Stimulated activated CD4-positive, alpha-beta T cell treated with anti-CD3 and anti-CD28 coated beads, Interleukin-4, amount 100 ng/mL, for 4 hours (primary cell): ENCODE measurements around the gene STK32B.
"Not testable (repeated sequence)": the region's sequence is repeated elsewhere in the genome, so short reads cannot be mapped to it uniquely, and the experiment has no call there.

ENCODE experiments used
- DNase-seq, 2 experiments: peaks; one replicate each; pipeline ENCODE4 v3.0.0-alpha.2; 2020

Gene STK32B

DNA sequence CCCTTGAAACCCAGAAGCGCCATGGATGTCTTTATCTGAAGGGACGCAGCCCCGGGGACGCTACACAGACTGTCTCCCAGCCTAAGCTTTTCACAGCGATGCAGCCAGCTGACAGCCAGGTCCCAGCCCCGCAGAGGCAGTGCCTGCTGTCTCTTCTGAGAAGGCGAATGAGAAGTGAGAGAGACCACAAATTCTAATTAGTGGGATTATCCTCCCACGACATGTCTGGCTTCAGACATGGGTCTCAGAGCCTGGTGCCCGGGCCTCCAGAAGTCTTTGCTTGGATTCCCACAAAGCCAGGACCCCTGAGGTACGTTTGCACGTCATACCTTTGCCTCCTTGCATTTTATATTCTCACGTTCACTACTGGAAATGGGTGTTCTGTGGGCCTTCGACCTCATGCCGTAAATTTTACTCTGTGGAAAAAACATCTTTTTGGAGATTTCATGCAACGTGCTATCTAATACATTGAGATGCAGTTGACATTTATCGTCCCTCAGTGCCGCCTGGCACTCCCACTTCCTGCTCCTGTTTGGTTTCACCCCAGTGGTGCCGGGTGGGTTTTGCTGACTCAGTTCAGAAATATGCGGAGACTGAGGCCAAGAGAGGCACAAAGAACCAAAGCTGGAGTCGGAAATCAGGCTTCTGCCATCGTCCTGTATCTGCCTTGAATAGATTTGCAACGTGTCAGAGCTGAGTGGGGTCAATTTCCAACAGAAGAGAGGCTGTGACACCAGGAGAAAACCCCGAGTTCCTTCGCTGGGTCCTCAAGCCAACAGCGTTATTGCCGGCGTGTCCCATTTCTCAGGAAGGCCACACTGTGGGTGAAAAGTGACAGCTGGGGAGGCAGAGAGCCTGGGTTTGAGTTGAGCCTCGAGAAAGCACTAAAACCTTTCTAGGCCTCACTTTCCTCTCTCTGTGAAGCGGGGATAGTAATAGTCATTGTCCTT is 114.4 kb downstream of the STK32B start:
- DNase-seq, result no peak

DNA sequence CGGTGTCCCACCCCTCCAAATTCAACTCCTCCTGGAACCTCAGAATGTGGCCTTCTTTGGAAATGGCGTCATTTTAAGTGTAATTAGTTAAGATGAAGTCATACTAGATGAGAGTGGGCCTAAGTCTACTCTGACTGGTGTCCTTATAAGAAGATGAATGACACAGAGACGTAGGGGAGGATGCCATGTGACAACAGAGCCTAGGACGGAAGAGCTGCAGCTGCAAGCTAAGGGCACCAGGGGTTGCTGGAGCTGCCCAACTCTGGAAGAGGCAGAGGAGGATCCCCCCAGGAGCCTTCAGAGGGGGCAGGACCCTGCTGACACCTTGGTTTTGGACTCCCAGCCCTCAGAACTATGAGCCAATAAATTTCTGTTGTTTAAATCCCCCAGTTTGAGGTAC is 115.1 kb downstream of the STK32B start:
- no peak for DNase-seq

DNA sequence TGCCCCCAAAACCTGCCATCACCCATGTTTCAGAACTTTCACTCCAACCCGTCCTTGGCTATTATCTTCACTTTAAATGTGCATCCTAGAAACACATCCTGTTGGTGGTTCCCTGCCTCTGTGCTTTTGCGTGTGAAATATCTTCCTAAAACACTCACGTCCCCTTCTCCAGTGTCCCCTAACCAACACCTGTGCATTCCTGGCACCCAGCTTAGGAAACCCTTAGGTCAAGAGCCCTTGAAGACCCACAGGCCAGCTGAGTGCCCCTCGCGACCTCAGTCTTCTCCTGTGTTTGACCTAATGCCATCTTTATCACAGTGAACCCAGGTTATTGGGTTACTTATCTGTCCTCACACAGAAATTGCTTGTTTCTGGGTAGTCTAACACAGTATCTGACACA is 117.6 kb downstream of the STK32B start:
- DNase-seq, result no peak

DNA sequence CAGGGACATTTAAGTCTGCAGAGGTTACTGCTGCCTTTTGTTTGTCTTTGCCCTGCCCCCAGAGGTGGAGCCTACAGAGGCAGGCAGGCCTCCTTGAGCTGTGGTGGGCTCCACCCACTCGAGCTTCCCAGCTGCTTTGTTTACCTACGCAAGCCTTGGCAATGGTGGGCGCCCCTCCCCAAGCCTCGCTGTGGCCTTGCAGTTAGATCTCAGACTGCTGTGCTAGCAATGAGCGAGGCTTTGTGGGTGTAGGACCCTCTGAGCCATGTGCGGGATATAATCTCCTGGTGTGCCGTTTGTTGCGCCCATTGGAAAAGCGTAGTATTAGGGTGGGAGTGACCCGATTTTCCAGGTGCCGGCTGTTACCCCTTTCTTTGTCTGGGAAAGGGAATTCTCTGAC is 124.6 kb downstream of the STK32B start:
- not testable (repeated sequence) for DNase-seq

DNA sequence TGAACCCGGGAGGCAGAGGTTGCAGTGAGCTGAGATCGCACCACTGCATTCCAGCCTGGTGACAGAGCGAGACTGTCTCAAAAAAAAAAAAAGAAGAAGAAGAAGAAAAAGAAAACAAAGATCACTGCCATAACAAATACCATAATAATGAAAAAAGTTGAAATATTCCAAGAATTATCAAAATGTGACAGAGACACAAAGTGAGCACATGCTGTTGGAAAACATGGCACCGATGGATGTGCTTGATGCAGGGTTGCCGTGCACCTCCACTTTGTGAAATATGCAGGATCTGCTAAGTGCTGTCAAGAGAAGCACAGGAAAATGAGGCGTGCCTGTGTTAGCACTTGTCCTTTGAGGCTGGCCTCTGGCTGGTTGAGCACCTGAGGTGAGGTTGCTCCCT is 133.3 kb downstream of the STK32B start:
- no peak for DNase-seq

DNA sequence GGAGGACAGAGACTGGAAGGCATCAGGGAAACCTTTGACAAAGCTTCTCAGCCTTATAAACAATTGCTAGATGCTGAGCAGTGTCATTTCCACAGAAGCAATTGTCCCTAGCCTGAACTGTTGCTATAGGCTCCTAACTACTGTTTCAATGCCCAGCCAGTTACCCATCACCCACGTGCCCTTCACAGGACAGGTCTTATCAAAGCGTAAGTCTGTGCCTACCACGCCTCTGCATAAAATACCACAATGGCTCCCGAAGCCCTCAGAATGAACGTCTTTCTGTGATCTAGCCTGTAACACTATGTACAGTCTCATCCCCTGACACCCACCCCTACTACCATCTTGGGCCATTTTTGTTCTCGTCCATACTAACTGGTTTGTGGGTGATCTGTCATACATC is 134.3 kb downstream of the STK32B start:
- DNase-seq, result no peak

DNA sequence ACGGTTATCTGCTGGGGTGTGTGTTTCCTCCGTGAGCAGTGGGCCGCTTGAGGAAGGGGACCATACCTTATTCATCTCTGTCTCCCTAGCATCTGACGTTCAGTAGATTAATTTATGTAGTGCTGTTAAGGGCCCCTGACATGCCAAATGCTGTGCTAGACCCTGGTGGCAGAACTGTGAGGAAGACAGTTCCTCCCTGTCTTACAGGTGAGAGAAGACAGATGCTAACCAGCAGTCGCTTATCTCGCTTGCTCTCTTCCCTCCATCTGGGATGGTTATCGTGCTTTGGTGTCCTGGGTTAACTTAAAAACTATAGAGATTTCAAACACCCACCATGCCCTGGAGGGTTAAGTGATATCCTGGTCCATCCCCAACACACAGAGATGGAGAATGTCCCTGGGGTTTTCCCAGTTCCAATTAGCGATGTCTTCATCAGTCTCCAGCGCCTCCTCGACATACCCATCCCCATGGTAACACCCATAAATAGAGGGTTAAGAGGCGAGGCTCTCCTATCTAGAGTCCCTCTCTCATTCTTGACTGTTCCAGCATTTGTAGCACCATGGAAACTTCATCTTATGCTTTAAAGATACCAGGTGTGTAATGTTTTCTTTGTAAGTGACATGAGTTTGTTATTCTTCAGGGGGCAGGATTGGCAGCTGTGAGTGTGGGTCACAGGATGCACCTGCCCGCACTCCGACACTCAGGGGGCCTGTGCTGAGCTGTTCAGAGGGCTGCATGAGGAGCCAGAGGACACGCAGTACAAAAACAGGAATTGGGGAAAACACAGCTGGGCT is 135.2 kb downstream of the STK32B start:
- no peak for DNase-seq

DNA sequence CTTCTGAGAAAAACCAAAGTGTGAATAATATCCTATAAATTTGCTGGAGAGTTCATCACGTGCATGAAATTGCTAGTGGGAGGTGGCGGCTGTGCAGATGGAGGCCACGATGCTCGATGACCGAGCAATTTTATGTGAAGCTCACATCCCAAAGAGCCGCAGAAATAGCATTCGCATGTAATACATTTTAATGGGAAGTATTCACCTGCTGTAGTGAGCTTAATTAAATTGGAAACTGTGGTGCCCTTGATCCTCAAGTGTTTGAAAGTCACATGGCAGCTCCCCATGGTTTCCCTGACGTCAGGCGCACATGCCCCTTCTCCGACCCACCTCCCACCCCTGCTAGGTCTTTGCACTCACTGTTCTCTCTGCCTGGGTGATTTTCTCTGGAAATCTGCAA is 136.8 kb downstream of the STK32B start:
- no peak for DNase-seq

DNA sequence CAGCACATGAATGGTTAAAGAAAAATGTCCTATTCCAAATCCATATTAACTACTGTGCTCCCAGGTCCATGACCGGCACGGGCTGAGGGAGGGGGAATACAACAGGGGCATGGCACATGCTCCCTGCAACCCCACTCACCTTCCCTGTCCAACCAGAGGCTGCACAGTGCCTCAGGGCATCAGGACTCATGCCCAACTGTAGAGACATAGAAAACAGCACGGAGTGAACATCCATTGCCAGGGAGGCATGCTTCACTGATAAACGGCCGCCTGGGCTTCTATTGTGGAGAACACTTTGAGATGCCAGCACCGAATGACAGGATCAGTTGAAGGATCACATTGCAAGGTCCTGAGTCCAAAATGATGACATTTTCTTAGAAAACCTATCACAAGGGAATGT is 140.6 kb downstream of the STK32B start:
- no peak for DNase-seq

DNA sequence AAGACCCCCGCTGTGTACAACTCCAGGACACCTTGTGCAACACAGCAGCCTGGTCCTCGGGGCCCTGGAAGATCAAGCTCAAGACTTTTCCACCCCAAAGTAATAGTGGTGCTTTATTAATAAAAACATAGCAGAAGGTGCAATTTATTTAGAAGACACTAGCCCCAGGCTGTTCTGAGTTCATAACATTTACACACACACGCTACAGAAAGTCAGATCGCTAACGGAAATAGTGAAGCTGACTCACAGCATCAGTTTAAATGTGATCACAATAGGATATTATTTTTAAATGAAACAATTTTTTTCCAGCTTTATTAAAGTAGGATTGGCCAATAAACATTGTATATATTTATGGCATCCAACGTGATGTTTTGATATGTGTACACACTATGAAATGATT is 141.0 kb downstream of the STK32B start:
- no peak for DNase-seq

DNA sequence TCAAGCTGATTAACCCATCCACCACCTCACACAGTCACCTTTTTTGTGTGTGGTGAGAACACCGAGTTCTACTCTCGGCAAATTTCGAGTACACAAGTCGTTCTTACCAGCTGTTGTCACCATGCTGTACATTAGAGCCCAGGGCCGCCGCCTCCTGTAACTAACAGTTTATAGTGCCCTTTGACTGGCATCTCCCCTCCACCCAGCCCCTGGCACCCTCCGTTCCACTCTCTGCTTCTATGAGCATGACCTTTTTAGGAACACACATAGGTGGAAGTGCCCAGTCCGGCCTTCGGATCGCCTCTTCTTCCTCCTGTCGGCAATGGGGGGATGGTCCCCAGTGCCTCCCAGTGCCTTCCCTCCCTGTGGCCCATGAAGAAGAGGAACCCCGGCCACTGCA is 141.4 kb downstream of the STK32B start:
- no peak for DNase-seq

DNA sequence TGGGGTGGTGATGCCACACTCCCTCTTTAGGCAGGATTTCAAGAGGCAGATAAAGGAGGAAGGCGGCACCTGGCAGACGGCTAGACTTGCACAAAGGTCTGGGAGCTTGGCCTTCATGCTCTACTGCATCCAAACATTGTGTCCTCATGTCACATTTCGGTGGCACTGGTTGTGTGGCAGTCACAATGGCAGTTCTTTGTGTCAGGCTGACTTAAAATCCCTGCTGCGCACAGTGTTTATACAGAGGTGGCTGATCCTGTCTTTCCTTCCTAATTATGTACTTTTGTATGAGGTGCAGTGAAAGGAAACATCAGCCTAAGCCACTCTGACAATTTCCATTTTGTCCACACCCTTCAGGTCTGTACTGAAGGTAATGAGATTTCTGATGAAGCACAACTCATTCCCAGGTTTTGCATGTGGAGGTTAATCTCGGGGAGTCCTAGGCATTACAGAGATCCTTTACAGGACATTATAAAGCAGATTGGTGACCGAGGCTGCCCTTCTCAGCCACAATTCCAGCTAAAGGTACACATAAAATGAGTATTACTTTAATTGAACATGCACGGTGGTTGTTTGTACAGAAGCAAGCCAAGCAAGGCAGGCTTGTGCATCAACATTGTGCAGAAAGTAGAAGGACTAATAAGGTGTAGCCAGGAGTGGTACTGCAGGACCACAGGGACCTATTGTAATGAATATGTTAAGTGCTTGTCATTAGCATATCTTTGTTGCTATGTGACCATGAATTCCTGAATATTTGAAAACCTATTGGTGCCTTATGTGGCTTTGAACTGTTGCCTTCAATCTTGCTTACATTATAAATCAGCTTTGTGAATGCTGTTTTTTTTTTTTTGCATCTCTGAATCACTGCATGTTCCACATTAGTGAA is 147.6 kb downstream of the STK32B start:
- DNase-seq, result no peak

DNA sequence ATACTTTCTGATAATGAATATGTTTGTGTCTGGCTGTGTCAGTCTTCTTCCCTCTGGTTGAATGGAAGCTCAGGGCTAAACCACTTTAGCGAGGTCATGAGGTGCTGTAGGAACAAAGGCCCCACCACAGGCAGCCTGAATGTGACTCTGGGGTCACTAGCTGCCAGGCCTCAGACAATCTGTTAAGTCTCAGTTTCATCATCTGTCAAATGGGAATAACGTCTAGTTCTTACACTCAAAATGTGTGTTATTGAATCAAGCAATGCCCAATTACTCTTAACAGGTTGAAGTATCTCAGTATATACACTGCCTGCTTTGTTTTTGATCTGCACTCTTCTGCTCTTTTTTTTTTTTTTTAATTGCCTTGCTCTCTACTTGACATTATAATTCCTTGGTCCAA is 148.6 kb downstream of the STK32B start:
- DNase-seq, result no peak

DNA sequence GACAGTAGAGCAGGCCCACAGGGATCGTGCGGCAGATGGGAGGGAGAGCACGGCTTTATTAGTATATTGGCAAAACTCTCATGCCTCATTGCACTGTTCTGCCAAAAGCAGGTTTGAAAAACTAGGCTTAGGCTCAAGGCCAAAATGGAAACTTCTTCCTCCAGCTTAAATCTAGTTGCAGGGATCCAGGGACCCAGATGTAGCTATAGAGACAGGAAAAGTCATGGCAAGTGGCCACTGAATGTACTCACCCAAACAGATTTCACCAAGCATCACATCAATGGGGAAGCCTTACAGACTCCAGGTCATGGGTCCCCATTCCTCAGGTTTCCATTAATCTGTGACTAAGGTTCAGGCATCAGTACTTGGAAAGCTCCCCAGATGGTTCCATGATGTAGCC is 149.2 kb downstream of the STK32B start:
- no peak for DNase-seq

DNA sequence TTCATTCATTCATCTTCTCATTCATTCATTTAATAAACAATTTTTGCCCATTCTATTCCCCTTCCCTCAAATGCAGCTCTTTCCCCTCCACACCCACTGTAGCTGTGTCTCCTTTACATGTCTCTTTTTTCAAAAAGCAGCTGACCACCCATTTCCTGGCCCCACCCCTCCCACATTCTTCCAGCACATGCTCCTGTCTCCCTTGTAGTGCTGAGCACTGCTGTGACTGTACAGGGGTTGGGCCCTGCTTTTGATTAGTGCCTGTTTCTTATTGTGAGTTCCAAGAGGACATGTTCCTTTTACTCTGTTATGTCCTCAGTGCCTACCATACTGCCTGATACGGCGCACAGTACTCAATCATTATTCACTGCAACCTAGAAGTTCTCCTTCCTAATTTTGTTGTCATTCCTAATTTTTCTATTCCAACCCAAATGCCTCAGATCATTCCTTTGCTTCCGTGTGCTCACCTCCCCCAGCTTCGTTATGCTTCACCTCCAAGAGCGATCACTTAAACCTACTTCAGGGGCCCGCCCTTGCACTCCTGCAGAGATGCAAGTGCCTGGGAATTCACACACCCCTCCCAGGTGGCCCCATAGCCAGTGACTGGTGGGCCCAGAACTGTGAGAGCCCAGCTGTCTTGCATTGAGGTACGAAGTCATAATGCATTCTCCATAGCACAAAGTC is 152.2 kb downstream of the STK32B start:
- no peak for DNase-seq

DNA sequence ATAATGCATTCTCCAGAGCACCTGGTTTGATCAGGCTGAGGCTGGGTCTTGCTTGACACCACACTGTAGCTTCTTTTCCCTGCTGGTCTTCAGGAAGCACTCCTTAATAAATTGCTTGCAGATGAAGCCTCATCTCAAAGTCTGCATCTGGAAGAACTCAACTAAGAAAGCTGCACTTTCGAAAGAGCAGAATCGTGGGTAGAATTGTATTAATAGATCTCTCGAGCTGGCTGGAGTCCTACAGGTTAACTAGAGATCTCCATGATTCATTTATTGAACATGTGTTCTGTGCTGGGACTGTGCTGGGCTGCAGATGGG is 152.7 kb downstream of the STK32B start:
- no peak for DNase-seq

DNA sequence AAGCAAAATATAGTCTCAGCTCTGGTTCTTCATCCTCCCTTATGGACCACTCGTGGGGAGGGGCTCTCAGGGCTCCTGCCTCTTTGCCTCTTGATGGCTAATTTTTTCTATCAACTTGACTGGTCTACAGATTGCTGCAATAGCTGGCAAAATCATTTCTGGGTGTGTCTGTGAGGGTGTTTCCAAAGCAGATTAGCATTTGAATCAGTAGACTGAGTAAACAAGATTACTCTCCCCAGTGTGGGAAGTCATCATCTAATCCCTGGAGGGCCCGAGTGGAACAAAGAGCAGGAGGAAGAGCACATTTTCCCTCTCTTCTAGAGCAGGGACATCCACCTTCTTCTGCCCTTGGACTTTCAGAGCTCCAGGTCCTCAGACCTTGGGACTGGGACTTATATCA is 153.5 kb downstream of the STK32B start:
- no peak for DNase-seq

DNA sequence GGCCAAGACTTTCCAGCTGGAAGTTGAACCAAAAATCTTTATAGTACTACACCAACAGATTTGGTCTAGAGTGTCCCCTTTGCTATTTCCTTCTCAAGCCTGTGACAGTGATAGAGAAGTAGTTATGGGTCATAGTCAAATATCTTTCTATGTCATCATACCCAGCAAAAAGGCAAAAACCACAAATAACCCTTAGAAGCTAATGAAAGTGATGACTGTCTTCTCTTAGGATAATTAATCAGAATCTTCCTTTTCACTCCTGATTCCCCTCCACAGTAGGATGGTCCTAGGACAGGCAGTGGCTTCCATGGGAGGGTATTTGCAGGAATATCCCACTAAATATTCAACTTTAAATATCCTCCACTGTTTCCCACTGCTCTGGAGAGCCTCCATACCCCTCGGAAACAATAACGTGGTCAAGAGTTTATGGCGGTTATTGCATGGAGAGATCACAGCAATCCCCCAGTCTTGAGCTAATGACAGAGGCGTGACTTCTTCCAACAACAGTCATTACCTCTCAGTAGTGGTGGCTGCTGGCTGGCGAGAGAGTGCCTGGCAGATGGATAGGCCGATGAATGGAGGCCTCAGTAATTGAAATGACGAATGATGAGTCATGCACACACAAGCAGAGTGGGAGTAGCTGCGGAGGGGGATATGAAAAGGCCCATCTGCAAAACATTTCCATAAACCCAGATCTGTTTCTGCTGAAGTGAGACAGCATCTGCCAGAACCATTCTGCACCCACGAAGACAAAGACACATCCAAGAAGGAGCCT is 154.9 kb downstream of the STK32B start:
- DNase-seq, result no peak

DNA sequence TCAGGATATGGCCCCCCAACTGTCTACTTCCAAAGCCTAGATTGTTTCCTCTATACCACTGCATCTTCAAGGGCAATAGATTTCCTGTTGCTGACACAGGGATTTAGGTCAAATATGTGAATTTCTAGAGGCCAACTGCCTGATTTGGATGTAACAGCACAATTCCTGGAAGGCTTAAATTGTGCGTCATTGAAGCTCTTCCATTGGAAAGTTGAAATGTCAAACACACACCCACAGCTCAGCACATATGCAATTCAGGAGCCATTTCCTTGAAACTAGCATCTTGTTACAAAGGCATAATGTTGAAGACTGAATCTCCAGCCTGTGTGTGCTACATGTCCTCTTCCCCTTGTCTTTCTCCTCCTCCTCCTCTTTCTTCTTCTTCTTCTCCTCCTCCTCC is 158.6 kb downstream of the STK32B start:
- no peak for DNase-seq

DNA sequence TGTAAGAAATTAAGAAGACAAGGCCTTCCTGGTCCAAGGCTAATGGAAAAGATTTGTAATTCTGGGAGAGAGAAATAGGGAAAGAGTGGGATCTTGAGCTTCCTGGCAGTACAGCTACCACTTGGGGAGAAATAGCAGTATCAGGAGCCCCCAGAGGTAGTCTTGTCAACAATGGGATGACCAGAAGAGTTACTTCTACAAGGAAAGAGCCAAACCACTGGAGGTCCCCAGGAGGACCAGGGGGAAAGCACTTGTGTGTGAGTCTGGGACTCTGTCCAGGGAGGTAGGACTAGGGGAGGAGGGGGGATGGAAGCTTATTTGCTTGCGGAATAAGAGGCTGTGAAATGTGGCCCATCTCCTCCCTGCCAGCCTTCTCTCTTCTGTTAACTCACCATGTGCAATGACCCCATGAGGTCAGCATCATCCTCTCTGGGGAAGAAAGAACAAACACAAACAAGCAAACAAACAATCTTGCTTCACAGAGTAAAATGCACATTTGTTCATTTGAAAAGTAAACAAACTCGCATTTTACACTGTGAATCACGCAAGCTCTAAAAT is 160.1 kb downstream of the STK32B start:
- DNase-seq, result no peak

DNA sequence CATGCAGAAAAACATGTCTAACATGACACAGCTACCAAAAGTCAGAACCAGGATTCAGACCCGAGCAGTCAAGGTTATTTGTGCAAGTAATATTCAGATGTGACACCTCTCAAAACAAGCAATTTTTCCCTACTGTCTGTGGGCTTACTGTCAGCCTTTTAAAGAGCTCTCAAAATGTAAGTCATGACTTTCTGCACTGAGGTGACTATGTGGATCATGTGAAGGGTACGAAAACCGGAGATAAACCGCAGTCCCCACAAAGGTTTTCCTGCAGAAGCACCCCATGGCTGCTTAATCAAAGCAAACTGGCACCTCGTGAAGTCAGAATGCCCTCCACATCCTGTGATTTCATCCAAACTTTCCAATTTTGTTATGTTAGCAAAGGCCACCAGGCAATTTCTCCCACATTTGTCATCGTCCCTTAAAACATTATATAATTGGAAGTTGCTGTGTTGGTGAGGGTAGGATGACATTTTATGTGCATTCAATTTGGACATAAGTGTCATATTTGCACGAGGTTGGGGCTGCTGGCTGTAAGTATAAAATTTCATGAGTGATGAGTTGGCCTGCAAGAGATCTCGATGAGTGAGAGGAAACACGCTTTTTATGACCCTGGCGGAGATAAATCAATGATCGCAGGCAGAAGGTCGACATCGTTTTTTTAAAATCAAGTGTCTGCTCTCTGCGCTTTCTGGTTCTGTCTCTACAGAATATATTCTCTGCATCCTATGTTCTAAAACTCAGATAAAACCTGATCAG is 161.2 kb downstream of the STK32B start:
- no peak for DNase-seq
